Measurements from ENCODE around the gene RASL11B.

The RASL11B gene

DNA sequence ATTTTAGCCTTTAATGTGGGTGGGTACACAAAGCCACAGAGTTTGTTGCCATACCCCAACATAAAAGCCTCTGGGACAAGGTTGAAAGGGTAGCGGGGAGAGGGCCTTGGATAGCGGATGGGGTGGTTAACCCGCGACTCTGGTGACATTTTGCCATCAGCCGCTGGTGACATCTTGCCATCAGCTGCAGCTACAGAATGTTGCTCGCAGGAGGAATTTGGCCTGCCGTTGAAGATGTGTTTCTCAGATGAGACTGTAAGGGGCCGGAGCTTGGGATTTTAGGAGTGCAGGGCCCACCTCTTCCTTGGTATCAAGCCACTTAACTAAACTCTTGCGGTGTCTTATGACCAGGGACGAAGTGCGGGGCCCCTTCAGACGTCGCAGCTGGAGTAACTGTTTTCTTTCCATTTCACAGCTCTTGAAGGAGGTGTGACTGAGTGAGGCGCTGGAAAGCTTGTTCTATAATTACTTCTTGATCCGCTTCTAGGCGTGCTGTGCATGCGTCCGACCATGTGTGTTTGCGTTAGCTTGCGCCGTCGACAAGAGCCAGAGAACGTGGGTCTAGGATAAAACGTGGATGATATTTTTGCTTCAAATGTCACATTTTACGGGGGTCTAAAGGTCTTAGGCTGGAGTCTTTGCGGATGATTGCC is 820 bp upstream of the RASL11B start:
- CTCF ChIA-PET, result no interaction called here
- TF ChIP-seq SUZ12 (IDR thresholded peaks at IDR 0.05), result no peak
- TF ChIP-seq L3MBTL2 (conservative IDR thresholded peaks at IDR 0.05), result peak; percentile 77
- no peak for DNase-seq (ENCODE audit: extremely low spot score)
- POLR2A ChIA-PET, result interaction anchor here (0.9 kb wide), 1 partner anchor 149 kb away, joined by 4 read pairs; no protein-coding TSS in a partner anchor

DNA sequence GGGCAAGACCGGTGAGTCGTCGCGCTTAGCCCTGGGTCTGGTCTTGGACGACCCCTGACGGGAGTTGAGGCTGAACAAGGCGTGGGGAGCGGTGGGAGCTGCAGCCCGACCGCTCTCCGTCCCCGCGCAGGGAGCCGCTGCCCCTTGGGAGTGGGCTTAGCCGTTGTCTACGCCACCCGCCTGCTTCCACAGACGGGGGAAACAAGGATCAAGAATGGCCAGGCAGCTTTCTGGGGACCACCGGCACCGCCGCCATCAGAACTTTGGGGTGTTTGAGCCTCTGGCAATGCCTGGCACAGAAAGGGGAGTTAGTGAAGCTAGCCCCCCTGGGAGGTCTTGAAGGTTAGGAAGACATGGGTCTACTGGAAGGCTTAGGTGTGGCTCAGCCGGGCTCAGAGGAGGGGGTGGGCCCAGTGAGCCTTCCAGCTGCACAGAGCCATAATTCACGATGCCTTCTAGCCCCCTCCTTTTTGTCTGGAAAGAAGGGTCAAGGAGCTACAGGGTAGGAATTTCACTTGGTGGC is 583 bp downstream of the RASL11B start:
- TF ChIP-seq HDGF (IDR thresholded peaks at IDR 0.05; ENCODE audit: borderline replicate concordance) (no peak), L3MBTL2 (conservative IDR thresholded peaks at IDR 0.05) (peak; percentile 11; the same call in 1 of the 2 replicates)
- ChIA-PET CTCF (no interaction called here), POLR2A (interaction anchor here (0.7 to 1.2 kb wide), 4 partner anchors 10 to 150 kb away, joined by 3 read pairs; no protein-coding TSS in a partner anchor)
- DNase-seq (ENCODE audit: extremely low spot score), result peak; percentile 18

DNA sequence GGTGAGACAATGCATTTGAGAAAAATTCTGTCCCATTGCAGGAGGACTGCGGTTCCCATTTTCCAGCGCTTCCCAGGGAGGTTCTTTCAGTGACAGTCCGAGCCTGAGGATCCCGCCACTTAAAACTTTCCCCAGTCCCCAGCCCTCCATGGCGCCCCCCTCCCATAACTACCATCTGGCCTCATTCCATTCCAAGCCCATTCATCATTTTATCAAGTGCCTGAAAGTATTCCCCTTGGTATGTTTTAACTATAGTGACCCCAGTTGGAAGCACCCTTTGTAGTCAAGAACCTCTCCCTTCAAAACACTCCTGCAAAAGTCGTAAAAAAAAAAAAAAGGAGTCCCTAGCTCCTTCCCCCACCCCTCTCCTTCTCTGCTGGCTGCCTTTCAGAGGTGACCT is 1.2 kb downstream of the RASL11B start:
- TF ChIP-seq HDGF (IDR thresholded peaks at IDR 0.05; ENCODE audit: borderline replicate concordance) (no peak), ZNF384 (IDR thresholded peaks at IDR 0.05) (no peak), SUZ12 (IDR thresholded peaks at IDR 0.05) (no peak), ELF4 (IDR thresholded peaks at IDR 0.05) (no peak), CTBP1 (IDR thresholded peaks at IDR 0.05; ENCODE audit: borderline replicate concordance) (no peak), FOXM1 (IDR thresholded peaks at IDR 0.05; ENCODE audit: borderline replicate concordance) (no peak)
- TF ChIP-seq, protein P1, sequence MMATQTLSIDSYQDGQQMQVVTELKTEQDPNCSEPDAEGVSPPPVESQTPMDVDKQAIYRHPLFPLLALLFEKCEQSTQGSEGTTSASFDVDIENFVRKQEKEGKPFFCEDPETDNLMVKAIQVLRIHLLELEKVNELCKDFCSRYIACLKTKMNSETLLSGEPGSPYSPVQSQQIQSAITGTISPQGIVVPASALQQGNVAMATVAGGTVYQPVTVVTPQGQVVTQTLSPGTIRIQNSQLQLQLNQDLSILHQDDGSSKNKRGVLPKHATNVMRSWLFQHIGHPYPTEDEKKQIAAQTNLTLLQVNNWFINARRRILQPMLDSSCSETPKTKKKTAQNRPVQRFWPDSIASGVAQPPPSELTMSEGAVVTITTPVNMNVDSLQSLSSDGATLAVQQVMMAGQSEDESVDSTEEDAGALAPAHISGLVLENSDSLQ (IDR thresholded peaks at IDR 0.05), result no peak
- ChIA-PET CTCF (no interaction called here), POLR2A (interaction anchor here (0.7 to 1.0 kb wide), 3 partner anchors 10 to 150 kb away, joined by 3 read pairs; no protein-coding TSS in a partner anchor)
- no peak for DNase-seq (ENCODE audit: extremely low spot score)

DNA sequence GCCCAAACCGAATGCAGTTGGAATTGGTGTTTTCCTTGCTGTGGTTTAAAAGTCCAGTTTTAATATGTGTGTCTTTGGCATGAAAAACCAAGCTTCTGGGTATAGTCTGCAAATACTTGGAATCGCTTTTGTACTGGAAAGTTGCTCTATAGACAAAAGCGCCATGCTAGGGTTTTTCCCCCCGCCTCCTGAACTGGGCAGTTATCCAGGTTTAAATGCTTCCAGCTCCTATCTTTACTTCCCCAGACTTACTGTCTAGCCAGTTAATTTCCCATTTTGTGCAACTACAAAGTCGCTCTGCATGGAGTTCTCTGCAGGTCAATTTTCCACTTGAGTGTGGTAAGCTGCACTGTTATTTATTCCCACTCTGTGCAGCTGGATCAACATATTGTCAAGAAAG is 2.7 kb downstream of the RASL11B start:
- POLR2A ChIA-PET, result no interaction called here
- DNase-seq (ENCODE audit: extremely low spot score), result no peak
- TF ChIP-seq LEF1 (IDR thresholded peaks at IDR 0.05; ENCODE audit: borderline replicate concordance) (no peak), NFRKB (IDR thresholded peaks at IDR 0.05) (no peak), L3MBTL2 (conservative IDR thresholded peaks at IDR 0.05) (no peak), HDGF (IDR thresholded peaks at IDR 0.05; ENCODE audit: borderline replicate concordance) (no peak), FOXM1 (IDR thresholded peaks at IDR 0.05; ENCODE audit: borderline replicate concordance) (no peak), ZNF384 (IDR thresholded peaks at IDR 0.05) (no peak), BHLHE40 (IDR thresholded peaks at IDR 0.05; ENCODE audit: borderline replicate concordance) (no peak), FOXA1 (IDR thresholded peaks at IDR 0.05) (no peak), TARDBP (IDR thresholded peaks at IDR 0.05) (no peak), CTBP1 (IDR thresholded peaks at IDR 0.05; ENCODE audit: borderline replicate concordance) (no peak), FOXK2 (IDR thresholded peaks at IDR 0.05) (no peak), SUZ12 (IDR thresholded peaks at IDR 0.05) (no peak), SP1 (IDR thresholded peaks at IDR 0.05) (no peak), ELF4 (IDR thresholded peaks at IDR 0.05) (no peak), ARNT (IDR thresholded peaks at IDR 0.05) (no peak)
- TF ChIP-seq, protein P1 (IDR thresholded peaks at IDR 0.05), result no peak
- CTCF ChIA-PET, result no interaction called here

DNA sequence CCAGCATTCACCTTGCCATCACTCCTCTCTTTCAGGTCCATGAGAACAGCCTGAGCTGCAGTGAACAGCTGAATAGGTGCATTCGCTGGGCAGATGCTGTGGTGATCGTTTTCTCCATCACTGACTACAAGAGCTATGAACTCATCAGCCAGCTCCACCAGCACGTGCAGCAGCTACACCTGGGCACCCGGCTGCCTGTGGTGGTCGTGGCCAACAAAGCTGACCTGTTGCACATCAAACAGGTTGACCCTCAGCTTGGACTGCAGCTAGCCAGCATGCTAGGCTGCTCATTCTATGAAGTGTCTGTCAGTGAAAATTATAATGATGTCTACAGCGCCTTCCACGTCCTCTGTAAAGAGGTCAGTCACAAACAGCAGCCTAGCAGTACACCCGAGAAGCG is 3.2 kb downstream of the RASL11B start:
- TF ChIP-seq FOXM1 (IDR thresholded peaks at IDR 0.05; ENCODE audit: borderline replicate concordance) (no peak), SP1 (IDR thresholded peaks at IDR 0.05) (no peak), CTBP1 (IDR thresholded peaks at IDR 0.05; ENCODE audit: borderline replicate concordance) (no peak), TARDBP (IDR thresholded peaks at IDR 0.05) (no peak), FOXK2 (IDR thresholded peaks at IDR 0.05) (no peak), ELF4 (IDR thresholded peaks at IDR 0.05) (no peak), L3MBTL2 (conservative IDR thresholded peaks at IDR 0.05) (no peak)
- ChIA-PET POLR2A (no interaction called here), CTCF (no interaction called here)
- DNase-seq (ENCODE audit: extremely low spot score), result no peak

DNA sequence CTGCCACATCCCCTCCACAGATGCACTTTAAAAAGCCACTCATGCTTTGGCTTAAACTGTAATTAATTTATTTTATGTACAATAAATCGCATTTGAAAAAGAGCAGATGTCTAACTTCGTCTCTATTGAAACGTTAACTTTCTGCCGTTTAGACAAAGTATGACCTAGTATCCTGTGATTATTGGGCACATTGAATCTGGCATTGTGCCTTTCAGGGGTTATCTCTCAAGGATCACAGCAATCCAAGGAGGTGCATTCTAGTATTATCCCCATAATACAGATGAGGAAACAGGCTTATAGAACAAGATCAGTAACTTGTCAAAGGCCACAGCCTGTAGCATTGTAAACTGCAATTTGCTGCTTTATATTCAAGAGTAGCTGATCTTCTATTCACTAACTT is 4.6 kb downstream of the RASL11B start:
- TF ChIP-seq ELF4 (IDR thresholded peaks at IDR 0.05), result no peak
- no peak for TF ChIP-seq SP1 (IDR thresholded peaks at IDR 0.05)
- no peak for DNase-seq (ENCODE audit: extremely low spot score)
- ChIA-PET POLR2A (no interaction called here), CTCF (no interaction called here)

DNA sequence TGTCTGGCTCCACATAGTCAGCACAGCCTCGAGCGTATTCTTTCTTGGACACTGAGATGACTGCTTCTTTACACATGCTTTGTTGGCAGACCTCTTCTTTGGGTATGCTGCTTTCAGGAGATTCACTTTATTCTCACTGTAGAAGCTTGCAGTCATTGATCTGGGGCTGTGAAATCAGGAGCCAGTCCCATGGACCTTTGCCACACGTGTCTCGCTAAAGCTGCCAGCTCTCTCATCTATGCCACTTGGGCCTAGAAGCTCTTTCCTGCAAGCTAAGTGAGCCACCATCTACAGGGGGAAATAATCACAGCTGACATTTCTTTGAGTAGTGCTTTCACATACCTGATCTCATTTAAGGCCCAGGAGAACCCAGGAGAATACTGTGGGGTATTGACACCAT is 5.0 kb downstream of the RASL11B start:
- CTCF ChIA-PET, result no interaction called here
- no peak for DNase-seq (ENCODE audit: extremely low spot score)
- POLR2A ChIA-PET, result interaction anchor here (1.4 kb wide), 1 partner anchor 145 kb away, joined by 4 read pairs; no protein-coding TSS in a partner anchor
- TF ChIP-seq L3MBTL2 (conservative IDR thresholded peaks at IDR 0.05) (no peak), FOXK2 (IDR thresholded peaks at IDR 0.05) (no peak), FOXA1 (IDR thresholded peaks at IDR 0.05) (no peak), ZNF384 (IDR thresholded peaks at IDR 0.05) (no peak), TARDBP (IDR thresholded peaks at IDR 0.05) (no peak)

DNA sequence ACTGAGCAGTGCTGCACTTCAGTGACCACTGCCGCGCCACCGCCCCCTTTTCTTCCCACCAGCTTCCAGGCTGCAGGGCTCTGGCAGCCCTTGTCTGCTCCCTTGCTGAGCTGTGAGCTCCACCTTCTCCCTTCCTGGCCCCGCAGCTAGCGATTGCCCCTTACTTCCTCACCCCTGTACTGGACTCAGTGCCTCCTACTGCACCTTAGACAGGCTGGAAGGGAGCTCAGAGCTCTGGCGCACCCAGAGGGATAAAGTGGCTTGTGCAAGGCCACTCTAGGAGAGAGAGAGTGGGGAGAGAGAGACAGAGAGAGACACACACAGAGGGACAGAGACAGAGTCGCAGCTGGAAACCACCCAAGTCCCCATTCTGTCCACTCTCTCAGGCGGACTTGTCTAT is 6.0 kb downstream of the RASL11B start:
- DNase-seq (ENCODE audit: extremely low spot score), result peak; percentile 14
- TF ChIP-seq FOXK2 (IDR thresholded peaks at IDR 0.05) (no peak), SUZ12 (IDR thresholded peaks at IDR 0.05) (no peak), ELF4 (IDR thresholded peaks at IDR 0.05) (no peak), L3MBTL2 (conservative IDR thresholded peaks at IDR 0.05) (no peak), CTBP1 (IDR thresholded peaks at IDR 0.05; ENCODE audit: borderline replicate concordance) (no peak)
- CTCF ChIA-PET, result no interaction called here
- POLR2A ChIA-PET, result interaction anchor here (1.4 kb wide), 1 partner anchor 146 kb away, joined by 4 read pairs; no protein-coding TSS in a partner anchor
